Loucy (cell line): ENCODE results near the gene THADA.

Source experiments
- H2AFZ ChIP-seq: fragments of 200-600 bp; sonication (generic); 2 replicates; pipeline ENCODE4 v1.6.0; 2016; ENCODE audit warnings: antibody characterized with exemption, mild to moderate bottlenecking, low read length, moderate library complexity
- H3F3A ChIP-seq: fragments of 200-600 bp; 2 replicates; pipeline ENCODE4 v1.6.0; 2016; ENCODE audit warnings: antibody characterized with exemption, low read depth, mild to moderate bottlenecking
- H3K27me3 ChIP-seq: fragments of 200-600 bp; sonication (generic); 2 replicates; pipeline ENCODE4 v1.6.1; 2014; ENCODE audit warnings: low read length, mild to moderate bottlenecking; ENCODE audit not compliant: insufficient read depth, poor library complexity, severe bottlenecking
- H3K36me3 ChIP-seq: fragments of 200-600 bp; sonication (generic); 2 replicates; pipeline ENCODE4 v1.6.1; 2016; ENCODE audit warnings: low read length; ENCODE audit not compliant: insufficient read depth
- H3K4me1 ChIP-seq: fragments of 200-600 bp; sonication (generic); 2 replicates; pipeline ENCODE4 v1.5.1; 2014; ENCODE audit warnings: low read length, mild to moderate bottlenecking; ENCODE audit not compliant: insufficient read depth, poor library complexity, severe bottlenecking
- H3K4me2 ChIP-seq: fragments of 200-600 bp; sonication (generic); 2 replicates; pipeline ENCODE4 v1.6.0; 2014; ENCODE audit warnings: antibody characterized with exemption, low read length, low read depth, mild to moderate bottlenecking; ENCODE audit not compliant: poor library complexity, severe bottlenecking
- H3K4me3 ChIP-seq: fragments of 200-600 bp; sonication (generic); 2 replicates; pipeline ENCODE4 v1.5.1; 2014; ENCODE audit warnings: low read length, mild to moderate bottlenecking, mixed read lengths; ENCODE audit not compliant: poor library complexity, severe bottlenecking
- H3K79me2 ChIP-seq: fragments of 200-600 bp; sonication (generic); 2 replicates; pipeline ENCODE4 v1.6.1; 2014; ENCODE audit warnings: low read length; ENCODE audit not compliant: insufficient read depth
- H3K9ac ChIP-seq: fragments of 200-600 bp; sonication (generic); 2 replicates; pipeline ENCODE4 v1.6.0; 2014; ENCODE audit warnings: mild to moderate bottlenecking, low read depth, low read length, moderate library complexity; ENCODE audit not compliant: poor library complexity, severe bottlenecking
- H3K9me2 ChIP-seq: fragments of 200-600 bp; sonication (generic); replicated peaks from 2 replicates; pipeline ENCODE4 v1.6.1; 2016; ENCODE audit warnings: low read depth, low read length, mixed read lengths
- H3K9me3 ChIP-seq: fragments of 200-600 bp; sonication (generic); 2 replicates; pipeline ENCODE4 v1.6.1; 2014; ENCODE audit warnings: mild to moderate bottlenecking, antibody characterized with exemption, low read length, low read depth; ENCODE audit not compliant: insufficient read depth
- H4K20me1 ChIP-seq: fragments of 200-600 bp; sonication (generic); 2 replicates; pipeline ENCODE4 v1.6.0; 2014; ENCODE audit warnings: antibody characterized with exemption, low read length, mild to moderate bottlenecking; ENCODE audit not compliant: insufficient read depth, poor library complexity, severe bottlenecking
- CTCF ChIP-seq: fragments of 200-600 bp; sonication (generic); conservative IDR thresholded peaks from 2 replicates; pipeline ENCODE4 v1.5.1; 2014; ENCODE audit warnings: mild to moderate bottlenecking, antibody characterized with exemption, low read length
- EZH2phosphoT487 ChIP-seq: fragments of 200-600 bp; IDR thresholded peaks from 2 replicates; pipeline ENCODE4 v1.6.1; 2018; ENCODE audit warnings: antibody characterized with exemption, mild to moderate bottlenecking, moderate library complexity, borderline replicate concordance

The THADA gene

GRCh38 chr2:43225788-43226557, 369.9 kb downstream of the THADA start:
- Histone ChIP-seq H3K27me3 (no peaks in the 10 kb centered on the region), H3K4me1 (peaks cover 47% of the 10 kb centered on the region), H3K79me2 (peaks cover 73% of the 10 kb centered on the region), H3K9me2 (no peaks in the 10 kb centered on the region), H3K4me3 (peak overlapping the region; percentile 97), H3K9ac (peak overlapping the region; percentile 100), H2AFZ (no peak overlapping the region), H4K20me1 (peaks cover 41% of the 10 kb centered on the region), H3K9me3 (no peaks in the 10 kb centered on the region), H3K4me2 (peak overlapping the region; percentile 97), H3F3A (peaks cover 15% of the 10 kb centered on the region), H3K36me3 (peaks cover 35% of the 10 kb centered on the region)
- TF ChIP-seq CTCF (no peak), EZH2phosphoT487 (no peak)

GRCh38 chr2:43225093-43225787, 370.6 kb downstream of the THADA start:
- no peak overlapping the region for H2AFZ ChIP-seq
- H3K9ac ChIP-seq: peak overlapping the region; percentile 100
- peaks cover 23% of the 10 kb centered on the region for H3F3A ChIP-seq
- H3K9me2 ChIP-seq: no peaks in the 10 kb centered on the region
- TF ChIP-seq CTCF (no peak), EZH2phosphoT487 (no peak)
- H3K36me3 ChIP-seq: peaks cover 30% of the 10 kb centered on the region
- H3K4me3 ChIP-seq: peak overlapping the region; percentile 97
- H3K27me3 ChIP-seq: no peaks in the 10 kb centered on the region
- peaks cover 41% of the 10 kb centered on the region for H4K20me1 ChIP-seq
- peaks cover 80% of the 10 kb centered on the region for H3K79me2 ChIP-seq
- H3K4me1 ChIP-seq: peaks cover 53% of the 10 kb centered on the region
- H3K9me3 ChIP-seq: no peaks in the 10 kb centered on the region
- H3K4me2 ChIP-seq: peak overlapping the region; percentile 97

GRCh38 chr2:43224571-43225092, 371.2 kb downstream of the THADA start:
- Histone ChIP-seq H3F3A (peaks cover 28% of the 10 kb centered on the region), H3K4me3 (peak overlapping the region; percentile 97), H3K36me3 (peaks cover 27% of the 10 kb centered on the region), H3K4me2 (peak overlapping the region; percentile 97), H2AFZ (no peak overlapping the region), H3K4me1 (peaks cover 53% of the 10 kb centered on the region), H3K9ac (peak overlapping the region; percentile 100), H3K27me3 (no peaks in the 10 kb centered on the region), H3K79me2 (peaks cover 82% of the 10 kb centered on the region), H4K20me1 (peaks cover 38% of the 10 kb centered on the region), H3K9me2 (no peaks in the 10 kb centered on the region), H3K9me3 (no peaks in the 10 kb centered on the region)
- TF ChIP-seq EZH2phosphoT487 (no peak), CTCF (no peak)
